Aorta (tissue), 5 donors: ENCODE results near the gene ENDOV. TPM values are rescaled to one million over a fixed set of nuclear protein-coding genes. Genes with fewer than 3 reads are reported as not detected.

Source experiments
- ATAC-seq: fragments of 200-7000 bp; cut with Tn5 transposase; one replicate; pipeline ENCODE4 v1.9.1; 2022; ENCODE audit warnings: moderate library complexity; ENCODE audit not compliant: low FRiP score
- DNase-seq, 2 donors: peaks; one replicate each; pipeline ENCODE4 v3.0.0-alpha.2; 2020
- H3K27ac ChIP-seq, 2 donors: one replicate each; pipeline ENCODE4 v1.5.1; 2013; ENCODE audit warnings: low read length in 2 of 2, mild to moderate bottlenecking in 2 of 2, moderate library complexity in 2 of 2, control low read depth in 1 of 2, inconsistent platforms in 1 of 2, low read depth in 1 of 2
- H3K27me3 ChIP-seq, 2 donors: one replicate each; pipeline ENCODE4 v1.6.1; 2013; ENCODE audit warnings: control low read depth in 1 of 2, low read length in 1 of 2, mild to moderate bottlenecking in 1 of 2, moderate library complexity in 1 of 2; ENCODE audit not compliant: insufficient read depth in 2 of 2, control insufficient read depth in 1 of 2
- H3K36me3 ChIP-seq, 2 donors: one replicate each; pipeline ENCODE4 v1.6.1; 2013; ENCODE audit warnings: control low read depth in 1 of 2, low read length in 1 of 2, mild to moderate bottlenecking in 1 of 2; ENCODE audit not compliant: insufficient read depth in 2 of 2, control insufficient read depth in 1 of 2
- H3K4me1 ChIP-seq, 2 donors: one replicate each; pipeline ENCODE4 v1.6.1; 2013; ENCODE audit warnings: low read length in 2 of 2, control low read depth in 1 of 2, mild to moderate bottlenecking in 1 of 2, moderate library complexity in 1 of 2; ENCODE audit not compliant: insufficient read depth in 2 of 2, control insufficient read depth in 1 of 2
- H3K4me3 ChIP-seq, 2 donors: one replicate each; pipeline ENCODE4 v1.5.1; 2013; ENCODE audit warnings: low read length in 2 of 2, control low read depth in 1 of 2, mild to moderate bottlenecking in 1 of 2
- H3K9me3 ChIP-seq: one replicate; pipeline ENCODE4 v1.6.1; 2013; ENCODE audit warnings: mild to moderate bottlenecking, low read length; ENCODE audit not compliant: control insufficient read depth
- WGBS, 2 donors: extraction: QIAGEN DNeasy Blood & Tissue Kit; methylation state at CpG; one replicate each; pipeline ENCODE4 v1.1.7; 2013; 5-methylcytosine and 5-hydroxymethylcytosine counted together
- intact Hi-C, 2 donors: fragments of 100-400 bp; cut with DNase I; formaldehyde crosslinking; loops; one replicate each; pipeline versions ENCODE4 v1.14.2 to v1.15.0; 2022
- long read RNA-seq, 2 donors: library from polyadenylated mRNA; unstranded; transcript quantifications; one replicate each; pipeline ENCODE4 v2.0.0, GENCODE V29; 2020 to 2021
- polyA plus RNA-seq, 2 donors: library from polyadenylated mRNA; stranded (reverse); fragments of 200-250 nt; gene quantifications; one replicate each; pipeline ENCODE4 v1.2.3, GENCODE V29; 2013
- total RNA-seq, 2 donors: library from RNA; stranded (reverse); fragmentation: NEBNext Ultra II Directional; extraction: Animal tissue kit (Norgen Biotek cat#: 25700); gene quantifications; one replicate each; pipeline ENCODE4 v1.2.1, GENCODE V29; 2021
- donor health status: healthy with polysubstance abuse.
- donor health status: Bipolar disorder and iron deficiency.
- donor health status: DM: no; HTN: no; CAD: no.
- donor health status: DM: no; HTN: no; CAD: no.
- donor health status: DM: yes; HTN: yes; CAD: no.

Gene ENDOV
- 10 to 100 TPM; 18.2 to 28.2 TPM for total RNA-seq
- 10 to 100 TPM; 14.3 to 22.5 TPM for polyA plus RNA-seq
- long read RNA-seq, donor 1, partial matches to known transcripts, result 1 of 23 reads
- long read RNA-seq, donor 1, other reads (novel, unspliced or antisense), result 16 of 23 reads
- long read RNA-seq, donor 2, partial matches to known transcripts, result 2 of 9 reads
- long read RNA-seq, donor 2, other reads (novel, unspliced or antisense), result 7 of 9 reads

DNA sequence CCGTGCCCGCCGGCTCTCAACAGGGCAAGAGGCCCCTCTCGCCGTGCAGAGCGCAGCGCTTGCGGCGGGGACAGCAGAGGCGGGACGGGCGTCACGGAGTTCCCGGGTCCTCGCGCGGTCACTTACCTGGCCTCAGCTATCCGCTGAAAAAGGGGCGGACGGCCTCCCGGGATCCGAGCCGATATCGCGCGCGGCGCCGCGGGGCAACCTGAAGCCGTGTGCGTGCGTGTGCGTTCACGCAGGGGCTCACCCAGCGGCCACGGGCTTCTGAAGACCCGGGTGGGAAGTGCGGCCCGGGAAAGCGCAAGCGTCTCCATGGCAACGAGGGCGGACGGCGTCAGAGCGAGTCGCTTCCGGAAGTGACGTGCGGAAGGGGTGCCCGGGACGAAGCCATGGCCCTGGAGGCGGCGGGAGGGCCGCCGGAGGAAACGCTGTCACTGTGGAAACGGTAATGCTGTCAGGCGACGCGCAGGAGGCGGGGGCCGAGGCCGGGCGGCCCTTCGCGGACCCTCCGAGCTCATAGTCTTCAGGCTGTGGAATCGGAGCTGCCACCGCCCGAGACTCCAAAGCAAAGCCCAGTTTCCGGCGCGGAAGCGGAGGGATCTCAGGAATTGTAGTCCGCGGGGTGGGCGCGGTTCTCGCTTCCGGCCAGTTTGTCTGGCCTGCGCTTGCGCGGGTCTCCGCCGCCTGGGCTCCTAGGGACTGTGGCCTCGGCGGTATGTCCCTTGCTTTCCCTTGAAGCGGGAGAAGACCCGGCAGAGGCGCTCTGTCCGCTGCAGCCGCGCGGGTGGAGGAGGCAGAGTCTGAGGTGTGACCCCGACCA is at the start of gene ENDOV:
Gene ENDOV (plus strand): TSS at position 365 of the 823 bp plus-strand sequence. CDS start 28 bp downstream, at position 393.
- WGBS, 2 donors, result 0% methylated on average over 91 to 97 of the region's 97 CpGs
- H3K27ac ChIP-seq, result peak within 1 kb of the TSS; percentile 28 to 90
- intact Hi-C loops, result loop anchor here in 1 of 2 donors (5.0 kb wide), 1 partner anchor 42 kb away; no protein-coding TSS in a partner anchor

GRCh38 chr17:80365983-80366382 is 49.0 kb upstream of the ENDOV start:
- Histone ChIP-seq H3K9me3 (no peaks in the 10 kb centered on the region), H3K36me3 (peaks cover 9 to 19% of the 10 kb centered on the region in 2 donors), H3K27ac (no peak overlapping the region), H3K27me3 (no peaks in the 10 kb centered on the region), H3K4me1 (no peaks in the 10 kb centered on the region), H3K4me3 (no peak overlapping the region)
- no peak for ATAC-seq
- 89% methylated on average over 11 of the region's 11 CpGs for WGBS, 2 donors
- DNase-seq, result peak; percentile 19 to 46
- intact Hi-C loops, result no loop called here

More for the DNA sequence above, at the start of gene ENDOV:
- ATAC-seq, result peak; percentile 98
- H3K4me3 ChIP-seq, result peak within 1 kb of the TSS; percentile 68 to 88
- no peaks in the 10 kb centered on the region for H3K27me3 ChIP-seq
- H3K4me1 ChIP-seq, result no peaks in the 10 kb centered on the region
- H3K9me3 ChIP-seq, result no peaks in the 10 kb centered on the region
- H3K36me3 ChIP-seq, result peaks cover 0 to 4% of the 10 kb centered on the region in 2 donors
- peak; percentile 98 to 99 for DNase-seq

GRCh38 chr17:80367503-80367902 is 47.5 kb upstream of the ENDOV start:
- Histone ChIP-seq H3K27me3 (no peaks in the 10 kb centered on the region), H3K4me1 (no peaks in the 10 kb centered on the region), H3K27ac (no peak overlapping the region), H3K36me3 (peaks cover 9 to 19% of the 10 kb centered on the region in 2 donors), H3K4me3 (no peak overlapping the region), H3K9me3 (no peaks in the 10 kb centered on the region)
- no peak for ATAC-seq
- WGBS, 2 donors, result 84% methylated on average over 17 of the region's 17 CpGs
- intact Hi-C loops, result no loop called here
- DNase-seq, result peak; percentile 30 to 50

GRCh38 chr17:80371196-80371595 is 43.8 kb upstream of the ENDOV start:
- WGBS, 2 donors, result 87 to 89% methylated on average over 5 of the region's 5 CpGs
- Histone ChIP-seq H3K27ac (no peak overlapping the region), H3K9me3 (no peaks in the 10 kb centered on the region), H3K4me1 (no peaks in the 10 kb centered on the region), H3K27me3 (no peaks in the 10 kb centered on the region), H3K36me3 (peaks cover under 1 to 17% of the 10 kb centered on the region in 2 donors), H3K4me3 (no peak overlapping the region)
- DNase-seq (peak; percentile 11 to 55), ATAC-seq (no peak)
- intact Hi-C loops, result no loop called here

- H3K36me3 ChIP-seq, result peaks cover 0 to 25% of the 10 kb centered on the region in 2 donors
- WGBS, 2 donors, result 87 to 89% methylated on average over 11 of the region's 11 CpGs
- intact Hi-C loops, result no loop called here
- no peaks in the 10 kb centered on the region for H3K27me3 ChIP-seq
- no peaks in the 10 kb centered on the region for H3K9me3 ChIP-seq
- no peak overlapping the region for H3K4me3 ChIP-seq
- ATAC-seq (no peak), DNase-seq (peak; percentile 10 to 28)
- H3K4me1 ChIP-seq, result no peaks in the 10 kb centered on the region
- no peak overlapping the region for H3K27ac ChIP-seq
Measured at GRCh38 chr17:80372456-80372855, 42.5 kb upstream of the ENDOV start.

- H3K36me3 ChIP-seq, result peaks cover 0 to 25% of the 10 kb centered on the region in 2 donors
- 92 to 93% methylated on average over 18 of the region's 18 CpGs for WGBS, 2 donors
- peak; percentile 32 to 65 for DNase-seq
- intact Hi-C loops, result no loop called here
- no peak for ATAC-seq
- H3K27me3 ChIP-seq, result no peaks in the 10 kb centered on the region
- no peak overlapping the region for H3K27ac ChIP-seq
- no peaks in the 10 kb centered on the region for H3K9me3 ChIP-seq
- no peak overlapping the region for H3K4me3 ChIP-seq
- H3K4me1 ChIP-seq, result no peaks in the 10 kb centered on the region
Measured at GRCh38 chr17:80372922-80373570, 41.9 kb upstream of the ENDOV start.

- Histone ChIP-seq H3K4me1 (no peaks in the 10 kb centered on the region), H3K27me3 (no peaks in the 10 kb centered on the region), H3K36me3 (peaks cover 0 to 25% of the 10 kb centered on the region in 2 donors), H3K27ac (no peak overlapping the region), H3K4me3 (no peak overlapping the region), H3K9me3 (no peaks in the 10 kb centered on the region)
- intact Hi-C loops, result no loop called here
- ATAC-seq, result no peak
- peak in 1 of 2 donors; percentile 60 for DNase-seq
- 92 to 93% methylated on average over 22 of the region's 22 CpGs for WGBS, 2 donors
Measured at GRCh38 chr17:80374039-80374731, 40.8 kb upstream of the ENDOV start.
